Esophagus muscularis mucosa (tissue), 4 donors: ENCODE data around the gene ENTPD8.

Source experiments
- CTCF ChIP-seq, 3 experiments: fragments of 200-600 bp in 2 of 3; fragments of 450-650 bp in 1 of 3; sonication (generic) in 2 of 3; IDR thresholded peaks; one replicate each; pipeline ENCODE4 v1.5.1; 2017 to 2019; ENCODE audit warnings: antibody characterized with exemption in 3 of 3, mild to moderate bottlenecking in 2 of 3, moderate library complexity in 1 of 3
- EP300 ChIP-seq: sonication (generic); formaldehyde crosslinking; IDR thresholded peaks from one replicate; pipeline ENCODE4 v1.6.1; 2017; ENCODE audit warnings: antibody characterized with exemption
- POLR2A ChIP-seq: fragments of 450-650 bp; IDR thresholded peaks from one replicate; pipeline ENCODE4 v1.6.1; 2017; ENCODE audit warnings: antibody characterized with exemption, moderate library complexity, mild to moderate bottlenecking, low read depth
- POLR2AphosphoS5 ChIP-seq, 2 donors: sonication (generic); formaldehyde crosslinking; IDR thresholded peaks; one replicate each; pipeline ENCODE4 v1.6.1; 2017; ENCODE audit warnings: antibody characterized with exemption in 2 of 2

GRCh38 chr9:137432687-137433348 lies 8.3 kb downstream of the ENTPD8 start:
- no peak for TF ChIP-seq CTCF (IDR thresholded peaks at IDR 0.05)
- TF ChIP-seq POLR2A = no peak
- no peak for TF ChIP-seq POLR2AphosphoS5 (IDR thresholded peaks at IDR 0.05)
- no peak for TF ChIP-seq EP300
